Adrenal gland (tissue), 12 donors: Measurements from ENCODE around the gene POLR2B. TPM values are rescaled to one million over a fixed set of nuclear protein-coding genes. Genes with fewer than 3 reads are reported as not detected.

Experiments used
- DNase-seq, 7 donors: peaks; one replicate each; pipeline ENCODE4 v3.0.0-alpha.2; 2019 to 2020
- H3K27ac ChIP-seq, 5 donors: fragments of 200-600 bp; sonication (generic) in 4 of 5; 1 replicate in 3 of 5; 2 replicates in 2 of 5; pipeline versions ENCODE4 v1.5.1 to v1.8.0; 2016 to 2020; ENCODE audit warnings: mild to moderate bottlenecking in 1 of 5
- H3K27me3 ChIP-seq: fragments of 200-600 bp; 2 replicates; pipeline ENCODE4 v1.8.0; 2021
- H3K36me3 ChIP-seq, 2 donors: fragments of 200-600 bp; replicated peaks in 1 of 2; 1 replicate in 1 of 2; 2 replicates in 1 of 2; pipeline versions ENCODE4 v1.5.1 to v1.8.0; 2018 to 2022
- H3K4me1 ChIP-seq, 2 donors: fragments of 200-600 bp; replicated peaks in 1 of 2; 1 replicate in 1 of 2; 2 replicates in 1 of 2; pipeline versions ENCODE4 v1.5.1 to v1.8.0; 2018 to 2021
- H3K4me3 ChIP-seq, 4 donors: fragments of 200-600 bp; sonication (generic) in 3 of 4; one replicate each; pipeline ENCODE4 v1.5.1; 2016 to 2018
- H3K9me3 ChIP-seq, 3 donors: fragments of 200-600 bp; sonication (generic) in 1 of 3; replicated peaks in 1 of 3; 1 replicate in 2 of 3; 2 replicates in 1 of 3; pipeline versions ENCODE4 v1.5.1 to v1.8.0; 2016 to 2021
- CTCF ChIP-seq, 6 experiments: fragments of 450-650 bp in 4 of 6; fragments of 200-600 bp in 2 of 6; sonication (generic) in 1 of 6; IDR thresholded peaks; 1 replicate in 5 of 6; 2 replicates in 1 of 6; pipeline versions ENCODE4 v1.5.1 to v1.8.0; 2016 to 2021; ENCODE audit warnings: antibody characterized with exemption in 6 of 6, mild to moderate bottlenecking in 2 of 6, moderate library complexity in 1 of 6
- POLR2A ChIP-seq, 2 donors: fragments of 450-650 bp; IDR thresholded peaks; one replicate each; pipeline ENCODE4 v1.6.1; 2017; ENCODE audit warnings: antibody characterized with exemption in 2 of 2, mild to moderate bottlenecking in 2 of 2, moderate library complexity in 1 of 2
- WGBS, 4 donors: extraction: QIAGEN DNeasy Blood & Tissue Kit in 2 of 4; methylation state at CpG; one replicate each; pipeline versions ENCODE4 v1.1.5 to v1.1.7; 2013 to 2017; 5-methylcytosine and 5-hydroxymethylcytosine counted together
- intact Hi-C, 2 donors: fragments of 100-400 bp; cut with DNase I; formaldehyde crosslinking; loops; one replicate each; pipeline versions ENCODE4 v1.14.1 to v1.15.0; 2022 to 2023
- polyA plus RNA-seq, 3 donors: library from polyadenylated mRNA; stranded (reverse); fragments of 200-250 nt in 2 of 3; fragments of 350-450 nt in 1 of 3; fragmentation: Illumina TruSeq in 1 of 3; extraction: RNeasy Lipid Tissue Mini Kit (QIAGEN cat#74804) in 1 of 3; gene quantifications; one replicate each; pipeline ENCODE4 v1.2.3, GENCODE V29; 2013 to 2014
- total RNA-seq, 9 donors: library from RNA; depleted of rRNA in 4 of 9; stranded (reverse); fragments of >200 nt in 4 of 9; fragments of 120-200 nt in 1 of 9; fragmentation: NEBNext Ultra II Directional in 1 of 9; extraction: Animal tissue kit (Norgen Biotek cat#: 25700) in 1 of 9; gene quantifications; one replicate each; pipeline versions ENCODE4 v1.1.0 to v1.2.4, GENCODE V29; 2013 to 2023
- donor health status: healthy with polysubstance abuse.
- donor health status: Bipolar disorder and iron deficiency.
- donor health status: DM: yes; HTN: yes; CAD: no.
- donor health status: DM: no; HTN: no; CAD: no.
- donor health status: DM: no; HTN: no; CAD: no.
- donor health status: DM: yes; HTN: yes; CAD: no.

Gene POLR2B
- total and polyA plus RNA-seq, 12 donors, result 21.2 to 126 (median 74.2) TPM

GRCh38 chr4:56972389-56972788 lies 6.3 kb upstream of the POLR2B start:
- intact Hi-C loops, result no loop called here
- WGBS, 4 donors, result 82 to 91% (median 85%) methylated on average over 2 of the region's 2 CpGs
- TF ChIP-seq CTCF (IDR thresholded peaks at IDR 0.05), result no peak
- TF ChIP-seq POLR2A (IDR thresholded peaks at IDR 0.05), result no peak
- Histone ChIP-seq H3K4me3 (no peak overlapping the region), H3K4me1 (peaks cover 12 to 17% of the 10 kb centered on the region in 2 donors), H3K27ac (no peak overlapping the region), H3K36me3 (peaks cover 0 to 44% of the 10 kb centered on the region in 2 donors), H3K27me3 (no peaks in the 10 kb centered on the region), H3K9me3 (no peaks in the 10 kb centered on the region)
- DNase-seq, result no peak

GRCh38 chr4:56972809-56973208 lies 5.9 kb upstream of the POLR2B start:
- Histone ChIP-seq H3K9me3 (no peaks in the 10 kb centered on the region), H3K4me1 (peaks cover 12 to 17% of the 10 kb centered on the region in 2 donors), H3K4me3 (no peak overlapping the region), H3K27ac (no peak overlapping the region), H3K27me3 (no peaks in the 10 kb centered on the region), H3K36me3 (peaks cover 0 to 40% of the 10 kb centered on the region in 2 donors)
- intact Hi-C loops, result no loop called here
- DNase-seq, result no peak
- TF ChIP-seq POLR2A (IDR thresholded peaks at IDR 0.05) (no peak), CTCF (IDR thresholded peaks at IDR 0.05) (no peak)

- WGBS, 4 donors, result 95 to 98% (median 98%) methylated on average over 3 of the region's 3 CpGs
- no peaks in the 10 kb centered on the region for H3K9me3 ChIP-seq
- no peaks in the 10 kb centered on the region for H3K27me3 ChIP-seq
- intact Hi-C loops, result no loop called here
- no peak for DNase-seq
- H3K4me3 ChIP-seq, result no peak overlapping the region
- no peak overlapping the region for H3K27ac ChIP-seq
- TF ChIP-seq CTCF (IDR thresholded peaks at IDR 0.05) (no peak), POLR2A (IDR thresholded peaks at IDR 0.05) (no peak)
- H3K36me3 ChIP-seq, result peaks cover 0 to 40% of the 10 kb centered on the region in 2 donors
- H3K4me1 ChIP-seq, result peaks cover 12 to 17% of the 10 kb centered on the region in 2 donors
Measured at GRCh38 chr4:56973336-56973735, 5.4 kb upstream of the POLR2B start.

- Histone ChIP-seq H3K27me3 (no peaks in the 10 kb centered on the region), H3K4me3 (peak overlapping the region; percentile 44 to 88 (median 67)), H3K4me1 (peaks cover 24 to 36% of the 10 kb centered on the region in 2 donors), H3K36me3 (peaks cover 0 to 21% of the 10 kb centered on the region in 2 donors), H3K9me3 (no peaks in the 10 kb centered on the region), H3K27ac (peak overlapping the region in 3 of 5 donors; percentile 88 to 96 (median 92))
- intact Hi-C loops, result loop anchor here (5.0 kb wide), 3 partner anchors 54 to 69 kb away; partner anchors contain the start of gene REST (in 1 of the 2)
- no peak for TF ChIP-seq CTCF (IDR thresholded peaks at IDR 0.05)
- no peak for TF ChIP-seq POLR2A (IDR thresholded peaks at IDR 0.05)
- WGBS, 4 donors, result 2 to 4% (median 3%) methylated on average over 10 to 35 of the region's 35 CpGs
- DNase-seq, result peak in 6 of 7 donors; percentile 28 to 64 (median 38)
Measured at GRCh38 chr4:56976283-56976836, 2.3 kb upstream of the POLR2B start.
